PC-9 (cell line): Measurements from ENCODE around the gene MTERF2.

Experiments
- EZH2 ChIP-seq: fragments of 200-600 bp; sonication (generic); IDR thresholded peaks from 2 replicates; pipeline ENCODE4 v1.8.0; 2017; ENCODE audit warnings: antibody characterized with exemption, low read depth
- TF ChIP-seq, protein P1 (sequence below): fragments of 200-600 bp; sonication (generic); conservative IDR thresholded peaks from 2 replicates; pipeline ENCODE4 v1.6.1; 2017; ENCODE audit warnings: mixed run types, antibody characterized with exemption, mild to moderate bottlenecking, moderate library complexity

DNA sequence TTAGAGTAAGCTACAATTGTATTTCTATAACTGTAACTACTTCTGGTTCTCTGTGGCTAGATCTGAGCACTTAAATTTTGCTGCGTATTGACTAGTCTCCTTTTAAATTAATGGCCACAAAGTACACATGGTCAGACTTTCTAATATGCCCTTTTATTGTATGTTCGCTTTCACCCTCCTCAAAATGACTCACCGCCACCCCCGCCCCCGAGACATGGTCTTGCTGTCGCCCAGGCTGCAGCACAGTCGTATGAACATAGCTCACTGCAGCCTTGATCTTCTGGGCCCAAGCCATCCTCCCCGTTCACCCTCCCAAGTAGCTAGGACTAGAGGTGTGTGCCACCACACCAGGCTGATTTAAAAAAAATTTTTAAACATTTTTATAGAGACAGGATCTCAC, 11.8 kb downstream of the MTERF2 start:
- TF ChIP-seq, protein P1, sequence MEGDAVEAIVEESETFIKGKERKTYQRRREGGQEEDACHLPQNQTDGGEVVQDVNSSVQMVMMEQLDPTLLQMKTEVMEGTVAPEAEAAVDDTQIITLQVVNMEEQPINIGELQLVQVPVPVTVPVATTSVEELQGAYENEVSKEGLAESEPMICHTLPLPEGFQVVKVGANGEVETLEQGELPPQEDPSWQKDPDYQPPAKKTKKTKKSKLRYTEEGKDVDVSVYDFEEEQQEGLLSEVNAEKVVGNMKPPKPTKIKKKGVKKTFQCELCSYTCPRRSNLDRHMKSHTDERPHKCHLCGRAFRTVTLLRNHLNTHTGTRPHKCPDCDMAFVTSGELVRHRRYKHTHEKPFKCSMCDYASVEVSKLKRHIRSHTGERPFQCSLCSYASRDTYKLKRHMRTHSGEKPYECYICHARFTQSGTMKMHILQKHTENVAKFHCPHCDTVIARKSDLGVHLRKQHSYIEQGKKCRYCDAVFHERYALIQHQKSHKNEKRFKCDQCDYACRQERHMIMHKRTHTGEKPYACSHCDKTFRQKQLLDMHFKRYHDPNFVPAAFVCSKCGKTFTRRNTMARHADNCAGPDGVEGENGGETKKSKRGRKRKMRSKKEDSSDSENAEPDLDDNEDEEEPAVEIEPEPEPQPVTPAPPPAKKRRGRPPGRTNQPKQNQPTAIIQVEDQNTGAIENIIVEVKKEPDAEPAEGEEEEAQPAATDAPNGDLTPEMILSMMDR: no peak
- TF ChIP-seq EZH2: no peak
